Endothelial cell of umbilical vein (primary cell): ENCODE data around the gene LRRC14B. TPM values are rescaled to one million over a fixed set of nuclear protein-coding genes. Genes with fewer than 3 reads are reported as not detected.

ENCODE experiments used
- BruUV-seq: library from RNA; stranded (reverse); fragments of 400-500 nt; replicated peaks from 2 replicates; lab custom pipeline; 2021; lab: Mats Ljungman, UMichigan
- CTCF ChIA-PET: fragments of 300-600, 350-600 bp; sonication (Branson Sonifier 250); formaldehyde crosslinking; loops from one replicate; lab custom pipeline; 2021; ENCODE audit warnings: antibody characterized with exemption, inconsistent platforms; lab: Charles Lee
- POLR2A ChIA-PET: fragments of 300-600, 350-600 bp; sonication (Branson Sonifier 250); formaldehyde crosslinking; loops from one replicate; lab custom pipeline; 2021; ENCODE audit warnings: antibody characterized with exemption, inconsistent platforms; lab: Charles Lee
- DNase-seq: peaks from one replicate; pipeline ENCODE4 v3.0.0-alpha.2; 2011; ENCODE audit warnings: low read depth, low spot score
- FAIRE-seq: peaks from 2 replicates; lab custom pipeline; 2011; peaks lifted over from hg19 to GRCh38; lab: Jason Lieb, UNC
- H2AFZ ChIP-seq: 2 replicates; pipeline ENCODE4 v1.6.0; 2012; ENCODE audit warnings: low read depth, low read length, control low read depth, inconsistent platforms
- H3K27ac ChIP-seq: 2 replicates; pipeline ENCODE4 v1.5.1; 2011; ENCODE audit warnings: low read depth, mild to moderate bottlenecking, control low read depth, low read length, moderate library complexity; ENCODE audit not compliant: insufficient read depth
- H3K27me3 ChIP-seq, 2 experiments: 2 replicates each; pipeline versions ENCODE4 v1.6.0 to v1.6.1; 2011; ENCODE audit warnings: low read length in 2 of 2, mixed read lengths in 1 of 2; ENCODE audit not compliant: control insufficient read depth in 2 of 2, insufficient read depth in 2 of 2
- H3K36me3 ChIP-seq, 2 experiments: 2 replicates in 1 of 2; 3 replicates in 1 of 2; pipeline ENCODE4 v1.5.1; 2011; ENCODE audit warnings: low read length in 2 of 2, mild to moderate bottlenecking in 1 of 2, moderate library complexity in 1 of 2; ENCODE audit not compliant: control insufficient read depth in 2 of 2, insufficient read depth in 2 of 2; ENCODE audit errors: extremely low read depth in 1 of 2
- H3K4me1 ChIP-seq: 3 replicates; pipeline ENCODE4 v1.5.1; 2011; ENCODE audit warnings: mild to moderate bottlenecking, low read length; ENCODE audit not compliant: control insufficient read depth, insufficient read depth; ENCODE audit errors: extremely low read depth
- H3K4me2 ChIP-seq: 2 replicates; pipeline ENCODE4 v1.6.1; 2011; ENCODE audit warnings: low read length, control low read depth, mixed read lengths; ENCODE audit not compliant: insufficient read depth
- H3K4me3 ChIP-seq, 3 experiments: fragments of 200-600 bp in 1 of 3; sonication (generic), shearing (Covaris generic) in 1 of 3; replicated peaks in 1 of 3; 2 replicates each; pipeline ENCODE4 v1.5.1; 2011 to 2016; ENCODE audit warnings: control low read depth in 3 of 3, low read length in 3 of 3, mild to moderate bottlenecking in 2 of 3, inconsistent platforms in 1 of 3, low read depth in 1 of 3, moderate library complexity in 1 of 3; ENCODE audit not compliant: insufficient read depth in 1 of 3
- H3K79me2 ChIP-seq: 2 replicates; pipeline ENCODE4 v1.6.0; 2012; ENCODE audit warnings: low read length, inconsistent platforms; ENCODE audit not compliant: control insufficient read depth, insufficient read depth
- H3K9ac ChIP-seq: replicated peaks from 2 replicates; pipeline ENCODE3; 2011; ENCODE audit warnings: low read length, control low read depth; ENCODE audit not compliant: insufficient read depth; ENCODE audit errors: extremely low read depth
- H3K9me1 ChIP-seq: replicated peaks from 3 replicates; pipeline ENCODE4 v1.6.0; 2011; ENCODE audit warnings: mild to moderate bottlenecking, low read length; ENCODE audit not compliant: control insufficient read depth, insufficient read depth; ENCODE audit errors: extremely low read depth
- H3K9me3 ChIP-seq: replicated peaks from 2 replicates; pipeline ENCODE4 v1.5.1; 2012; ENCODE audit warnings: low read length, inconsistent platforms; ENCODE audit not compliant: control insufficient read depth, insufficient read depth
- H4K20me1 ChIP-seq: replicated peaks from 2 replicates; pipeline ENCODE3; 2011; ENCODE audit warnings: mild to moderate bottlenecking, low read length; ENCODE audit not compliant: control insufficient read depth, insufficient read depth; ENCODE audit errors: extremely low read depth
- CTCF ChIP-seq, 2 donors: IDR thresholded peaks; 1 replicate in 1 of 2; 2 replicates in 1 of 2; pipeline ENCODE4 v1.5.1; 2011; ENCODE audit warnings: low read length in 2 of 2, mild to moderate bottlenecking in 2 of 2, moderate library complexity in 2 of 2, control low read depth in 1 of 2, inconsistent platforms in 1 of 2, low read depth in 1 of 2; ENCODE audit not compliant: insufficient read depth in 1 of 2; ENCODE audit errors: extremely low read depth in 1 of 2
- EZH2 ChIP-seq: IDR thresholded peaks from 2 replicates; pipeline ENCODE4 v1.6.1; 2012; ENCODE audit warnings: borderline replicate concordance, low read depth, mild to moderate bottlenecking, moderate library complexity, low read length, inconsistent platforms; ENCODE audit not compliant: severe bottlenecking
- FOS ChIP-seq: IDR thresholded peaks from 2 replicates; pipeline ENCODE4 v1.6.1; 2011; ENCODE audit warnings: mild to moderate bottlenecking, low read length, moderate library complexity, borderline replicate concordance; ENCODE audit not compliant: insufficient read depth
- GATA2 ChIP-seq: IDR thresholded peaks from 2 replicates; pipeline ENCODE4 v1.7.0; 2011; ENCODE audit warnings: low read depth, mild to moderate bottlenecking, moderate library complexity, mixed read lengths, low read length; ENCODE audit not compliant: insufficient read length, insufficient read depth
- JUN ChIP-seq: IDR thresholded peaks from 2 replicates; pipeline ENCODE4 v1.6.1; 2011; ENCODE audit warnings: borderline replicate concordance, low read depth; ENCODE audit not compliant: insufficient read length, insufficient read depth
- MYC ChIP-seq: IDR thresholded peaks from one replicate; pipeline ENCODE4 v1.6.1; 2011; ENCODE audit warnings: mild to moderate bottlenecking, low read depth, low read length
- POLR2A ChIP-seq: IDR thresholded peaks from 2 replicates; pipeline ENCODE4 v1.6.1; 2012; ENCODE audit warnings: low read depth, mild to moderate bottlenecking, control low read depth, low read length
- POLR2AphosphoS5 ChIP-seq: IDR thresholded peaks from 2 replicates; pipeline ENCODE4 v1.6.1; 2012; ENCODE audit warnings: low read depth, mild to moderate bottlenecking, control low read depth, low read length, moderate library complexity; ENCODE audit not compliant: insufficient read depth
- dilution Hi-C: fragments of 300-500 bp; cut with MboI; formaldehyde crosslinking; loops from one replicate; pipeline ENCODE4 v1.15.0; 2019; ENCODE audit warnings: low sequenced_read_pairs; ENCODE audit not compliant: extremely low pct_ligation_motif_present
- intact Hi-C: fragments of 100-400 bp; cut with micrococcal nuclease; formaldehyde crosslinking; loops from one replicate; pipeline ENCODE4 v1.10.0; 2022
- polyA plus RNA-seq, 4 experiments: library from polyadenylated mRNA; depleted of rRNA in 3 of 4; stranded (reverse) in 3 of 4; unstranded in 1 of 4; fragments of >200 nt; gene quantifications; 2 replicates each; pipeline versions ENCODE4 v1.2.1 to v1.2.3, GENCODE V29; 2011 to 2012; ENCODE audit warnings: missing spikeins in 1 of 4
- total RNA-seq: library from RNA; stranded (reverse); gene quantifications from 2 replicates; pipeline ENCODE4 v1.2.3, GENCODE V29; 2021
- TF ChIP-seq, protein P1 (sequence below): IDR thresholded peaks from 2 replicates; pipeline ENCODE4 v1.6.1; 2011; ENCODE audit not compliant: insufficient read depth, insufficient read length

LRRC14B gene
- total and polyA plus RNA-seq, 2 donors (not counting 3 experiments of a cell fraction or from before 2014, with no cell fraction given) = not detected

- no peak overlapping the region for H3K9ac ChIP-seq
- H3K27me3 ChIP-seq = no peaks in the 10 kb centered on the region
- H3K4me2 ChIP-seq = no peak overlapping the region
- no TSS peak for BruUV-seq
- FAIRE-seq (no peak), DNase-seq (no peak)
- POLR2A ChIA-PET = no interaction called here
- no peaks in the 10 kb centered on the region for H3K4me1 ChIP-seq
- CTCF ChIA-PET = interaction anchor here (1.0 kb wide), 1 partner anchor 25 kb away, joined by 3 read pairs; no protein-coding TSS in a partner anchor
- no peak overlapping the region for H2AFZ ChIP-seq
- H3K27ac ChIP-seq = no peak overlapping the region
- no peaks in the 10 kb centered on the region for H3K9me3 ChIP-seq
- H4K20me1 ChIP-seq = no peaks in the 10 kb centered on the region
- intact Hi-C loops (no loop called here), dilution Hi-C loops (no loop called here)
- H3K36me3 ChIP-seq = no peaks in the 10 kb centered on the region
- no peaks in the 10 kb centered on the region for H3K9me1 ChIP-seq
- no peaks in the 10 kb centered on the region for H3K79me2 ChIP-seq
- no peak overlapping the region for H3K4me3 ChIP-seq
- TF ChIP-seq JUN (no peak), FOS (no peak), POLR2A (no peak)
These were observed 28.0 kb upstream of the LRRC14B start for GRCh38 chr5:163338-163620.

- H4K20me1 ChIP-seq = no peaks in the 10 kb centered on the region
- TF ChIP-seq, protein P1, sequence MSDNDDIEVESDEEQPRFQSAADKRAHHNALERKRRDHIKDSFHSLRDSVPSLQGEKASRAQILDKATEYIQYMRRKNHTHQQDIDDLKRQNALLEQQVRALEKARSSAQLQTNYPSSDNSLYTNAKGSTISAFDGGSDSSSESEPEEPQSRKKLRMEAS = no peak
- TF ChIP-seq GATA2 (no peak), JUN (no peak), CTCF (IDR thresholded peaks at IDR 0.05; ENCODE audit: extremely low read depth in 1 of 2, insufficient read depth in 1 of 2, low read depth in 1 of 2, low read length in 2 of 2) (no peak), POLR2A (no peak), FOS (no peak), EZH2 (no peak), MYC (no peak), POLR2AphosphoS5 (no peak)
- no peak overlapping the region for H3K9ac ChIP-seq
- H3K4me2 ChIP-seq = no peak overlapping the region
- dilution Hi-C loops = no loop called here
- H3K4me1 ChIP-seq = no peaks in the 10 kb centered on the region
- H3K9me3 ChIP-seq = no peaks in the 10 kb centered on the region
- DNase-seq = no peak
- no peaks in the 10 kb centered on the region for H3K9me1 ChIP-seq
- no peak for FAIRE-seq
- H3K36me3 ChIP-seq = no peaks in the 10 kb centered on the region
- no peaks in the 10 kb centered on the region for H3K27me3 ChIP-seq
- H3K4me3 ChIP-seq = no peak overlapping the region
- H2AFZ ChIP-seq = no peak overlapping the region
- no peaks in the 10 kb centered on the region for H3K79me2 ChIP-seq
- no TSS peak for BruUV-seq
- intact Hi-C loops = no loop called here
- CTCF ChIA-PET = no interaction called here
- H3K27ac ChIP-seq = no peak overlapping the region
- POLR2A ChIA-PET = no interaction called here
These were observed 27.5 kb upstream of the LRRC14B start for GRCh38 chr5:163841-164240.
